OCI-LY3 (cell line): ENCODE results near the gene PRXL2B.

Experiments
- H2AFZ ChIP-seq: fragments of 200-600, 300-600 bp; shearing (Covaris generic); 2 replicates; pipeline ENCODE4 v1.6.0; 2014; ENCODE audit warnings: antibody characterized with exemption, low read depth, low read length
- H3K27ac ChIP-seq: fragments of 200-600, 300-600 bp; sonication (generic); 2 replicates; pipeline ENCODE4 v1.5.1; 2014; ENCODE audit warnings: mild to moderate bottlenecking, low read length, moderate library complexity, mixed read lengths
- H3K27me3 ChIP-seq: fragments of 200-600, 300-600 bp; sonication (generic); 2 replicates; pipeline ENCODE4 v1.6.1; 2014; ENCODE audit warnings: low read depth, low read length, mixed read lengths
- H3K36me3 ChIP-seq: fragments of 200-600, 300-600 bp; sonication (generic); replicated peaks from 2 replicates; pipeline ENCODE3; 2014; ENCODE audit warnings: low read depth, low read length, mixed read lengths
- H3K4me1 ChIP-seq: fragments of 300-600, 200-600 bp; sonication (generic); 2 replicates; pipeline ENCODE4 v1.6.1; 2014; ENCODE audit warnings: low read length, mixed read lengths
- H3K4me2 ChIP-seq: fragments of 200-600, 300-600 bp; sonication (generic); 2 replicates; pipeline ENCODE4 v1.6.1; 2014; ENCODE audit warnings: low read length, mixed read lengths
- H3K4me3 ChIP-seq: fragments of 300-600, 200-600 bp; sonication (generic); 2 replicates; pipeline ENCODE4 v1.5.1; 2014; ENCODE audit warnings: antibody characterized with exemption, mild to moderate bottlenecking, low read length, moderate library complexity
- H3K79me2 ChIP-seq: fragments of 300-600, 200-600 bp; shearing (Covaris generic); 2 replicates; pipeline ENCODE4 v1.6.1; 2014; ENCODE audit warnings: mild to moderate bottlenecking, low read length, mixed read lengths
- H3K9ac ChIP-seq: fragments of 300-600, 200-600 bp; shearing (Covaris generic); 2 replicates; pipeline ENCODE4 v1.6.0; 2014; ENCODE audit warnings: mild to moderate bottlenecking, low read length, moderate library complexity
- H3K9me3 ChIP-seq: fragments of 200-600, 300-600 bp; shearing (Covaris generic); 2 replicates; pipeline ENCODE4 v1.6.1; 2014; ENCODE audit warnings: low read length, mixed read lengths; ENCODE audit not compliant: insufficient read depth
- H4K20me1 ChIP-seq: fragments of 200-600, 300-600 bp; sonication (generic); 2 replicates; pipeline ENCODE4 v1.6.1; 2016; ENCODE audit warnings: low read length, mixed read lengths; ENCODE audit not compliant: insufficient read depth
- CTCF ChIP-seq: fragments of 200-600, 300-600 bp; sonication (generic); IDR thresholded peaks from 2 replicates; pipeline ENCODE4 v1.5.1; 2014; ENCODE audit warnings: antibody characterized with exemption, low read length, low read depth
- EZH2phosphoT487 ChIP-seq: fragments of 200-600 bp; shearing (Covaris generic); IDR thresholded peaks from 2 replicates; pipeline ENCODE4 v1.6.1; 2018; ENCODE audit warnings: antibody characterized with exemption, mixed run types, low read depth

PRXL2B gene

GRCh38 chr1:2557482-2558400, 28.8 kb upstream of the PRXL2B start:
- H3K79me2 ChIP-seq, result no peaks in the 10 kb centered on the region; the same call in 1 of the 2 replicates
- peak overlapping the region; percentile 99 for H3K4me2 ChIP-seq
- no peaks in the 10 kb centered on the region for H3K9me3 ChIP-seq
- peaks cover 33% of the 10 kb centered on the region for H3K4me1 ChIP-seq
- H2AFZ ChIP-seq, result no peak overlapping the region
- TF ChIP-seq EZH2phosphoT487 (no peak), CTCF (no peak)
- peak overlapping the region; percentile 97 for H3K4me3 ChIP-seq
- no peaks in the 10 kb centered on the region for H4K20me1 ChIP-seq
- no peak overlapping the region for H3K27ac ChIP-seq
- no peaks in the 10 kb centered on the region for H3K27me3 ChIP-seq
- peaks cover 14% of the 10 kb centered on the region for H3K36me3 ChIP-seq
- H3K9ac ChIP-seq, result peak overlapping the region; percentile 99

GRCh38 chr1:2558420-2558819, 28.2 kb upstream of the PRXL2B start:
- peaks cover 33% of the 10 kb centered on the region for H3K4me1 ChIP-seq
- H3K27me3 ChIP-seq, result no peaks in the 10 kb centered on the region
- no peak overlapping the region for H2AFZ ChIP-seq
- no peaks in the 10 kb centered on the region for H3K9me3 ChIP-seq
- H3K27ac ChIP-seq, result no peak overlapping the region
- H3K79me2 ChIP-seq, result no peaks in the 10 kb centered on the region; the same call in 1 of the 2 replicates
- H3K4me2 ChIP-seq, result 0 out of 2 replicates have a peak overlapping the region, but pooled peaks have one; percentile 99
- no peaks in the 10 kb centered on the region for H4K20me1 ChIP-seq
- peaks cover 14% of the 10 kb centered on the region for H3K36me3 ChIP-seq
- H3K4me3 ChIP-seq, result no peak overlapping the region
- no peak for TF ChIP-seq CTCF
- TF ChIP-seq EZH2phosphoT487, result no peak
- no peak overlapping the region for H3K9ac ChIP-seq

- Histone ChIP-seq H2AFZ (no peak overlapping the region), H3K4me3 (no peak overlapping the region), H3K27ac (no peak overlapping the region), H3K9me3 (no peaks in the 10 kb centered on the region), H3K9ac (no peak overlapping the region), H3K79me2 (no peaks in the 10 kb centered on the region; the same call in 1 of the 2 replicates), H3K4me2 (no peak overlapping the region), H3K36me3 (peaks cover 14% of the 10 kb centered on the region), H4K20me1 (no peaks in the 10 kb centered on the region), H3K4me1 (peaks cover 32% of the 10 kb centered on the region), H3K27me3 (no peaks in the 10 kb centered on the region)
- TF ChIP-seq EZH2phosphoT487, result no peak
- no peak for TF ChIP-seq CTCF
These were observed 27.7 kb upstream of the PRXL2B start for GRCh38 chr1:2558861-2559260.

- Histone ChIP-seq H3K27ac (no peak overlapping the region), H3K27me3 (no peaks in the 10 kb centered on the region), H3K36me3 (peaks cover 14% of the 10 kb centered on the region), H4K20me1 (no peaks in the 10 kb centered on the region), H3K4me1 (peaks cover 24% of the 10 kb centered on the region), H2AFZ (no peak overlapping the region), H3K4me3 (no peak overlapping the region), H3K4me2 (no peak overlapping the region), H3K9ac (no peak overlapping the region), H3K79me2 (no peaks in the 10 kb centered on the region; the same call in 1 of the 2 replicates), H3K9me3 (no peaks in the 10 kb centered on the region)
- no peak for TF ChIP-seq EZH2phosphoT487
- no peak for TF ChIP-seq CTCF
These were observed 26.9 kb upstream of the PRXL2B start for GRCh38 chr1:2559509-2560298.
